CD4-positive, alpha-beta T cell (primary cell): ENCODE results near the gene PLXNA2. TPM values are rescaled to one million over a fixed set of nuclear protein-coding genes. Genes with fewer than 3 reads are reported as not detected.

Experiments used
- ATAC-seq: fragments of 200-7000 bp; cut with Tn5 transposase; one replicate; pipeline ENCODE4 v1.10.0; 2022; ENCODE audit warnings: mild to moderate bottlenecking; ENCODE audit not compliant: poor library complexity
- CTCF ChIA-PET: fragments of 350-600 bp; sonication (Branson Sonifier 250); formaldehyde crosslinking; loops from one replicate; lab custom pipeline; 2021; ENCODE audit warnings: antibody characterized with exemption, inconsistent platforms; lab: Charles Lee
- POLR2A ChIA-PET: fragments of 350-600 bp; sonication (Branson Sonifier 250); formaldehyde crosslinking; loops from one replicate; lab custom pipeline; 2021; ENCODE audit warnings: antibody characterized with exemption, inconsistent platforms; lab: Charles Lee
- DNase-seq, 14 experiments: peaks; one replicate each; pipeline ENCODE4 v3.0.0-alpha.2; 2013 to 2020; ENCODE audit warnings: mixed read lengths in 2 of 14
- H3K27ac ChIP-seq, 2 donors: one replicate each; pipeline versions ENCODE4 v1.5.1 to v1.7.0; 2013; ENCODE audit warnings: low read length in 2 of 2, low read depth in 1 of 2, mild to moderate bottlenecking in 1 of 2
- H3K27me3 ChIP-seq, 2 experiments: 1 replicate in 1 of 2; 2 replicates in 1 of 2; pipeline versions ENCODE4 v1.6.1 to v1.7.0; 2013; ENCODE audit warnings: low read length in 2 of 2, control low read depth in 1 of 2, mild to moderate bottlenecking in 1 of 2, moderate library complexity in 1 of 2; ENCODE audit not compliant: insufficient read depth in 2 of 2, control insufficient read depth in 1 of 2
- H3K36me3 ChIP-seq: one replicate; pipeline ENCODE4 v1.6.1; 2013; ENCODE audit warnings: low read length, control low read depth; ENCODE audit not compliant: insufficient read depth
- H3K4me1 ChIP-seq: one replicate; pipeline ENCODE4 v1.6.1; 2013; ENCODE audit warnings: low read length, control low read depth; ENCODE audit not compliant: insufficient read depth
- H3K4me3 ChIP-seq: one replicate; pipeline ENCODE4 v1.5.1; 2013; ENCODE audit warnings: mild to moderate bottlenecking, low read length, moderate library complexity
- H3K9me3 ChIP-seq, 2 experiments: 1 replicate in 1 of 2; 2 replicates in 1 of 2; pipeline versions ENCODE4 v1.6.1 to v1.7.0; 2013; ENCODE audit warnings: low read length in 2 of 2, mild to moderate bottlenecking in 2 of 2, control low read depth in 1 of 2, moderate library complexity in 1 of 2; ENCODE audit not compliant: control insufficient read depth in 1 of 2, insufficient read depth in 1 of 2
- H3K27ac Mint-ChIP-seq: one replicate; pipeline ENCODE4 v1.8.0; 2020; ENCODE audit warnings: mixed read lengths
- H3K27me3 Mint-ChIP-seq: one replicate; pipeline ENCODE4 v1.8.0; 2021; ENCODE audit warnings: mixed read lengths
- H3K36me3 Mint-ChIP-seq: one replicate; pipeline ENCODE4 v1.8.0; 2021; ENCODE audit warnings: low read depth, mixed read lengths
- H3K4me1 Mint-ChIP-seq: one replicate; pipeline ENCODE4 v1.8.0; 2021; ENCODE audit warnings: low read depth, mixed read lengths
- H3K4me3 Mint-ChIP-seq: one replicate; pipeline ENCODE4 v1.8.0; 2020; ENCODE audit warnings: mild to moderate bottlenecking, mixed read lengths
- H3K9me3 Mint-ChIP-seq: one replicate; pipeline ENCODE4 v1.8.0; 2020; ENCODE audit warnings: mixed read lengths
- intact Hi-C, 2 experiments: fragments of 100-400 bp; cut with DNase I in 1 of 2; cut with micrococcal nuclease in 1 of 2; formaldehyde crosslinking; loops; one replicate each; pipeline versions ENCODE4 v1.15.1 to v1.9.0; 2023 to 2025; cut with DNase I, micrococcal nuclease
- total RNA-seq, 174 experiments: library from RNA in 2 of 174; stranded (reverse) in 2 of 174; gene quantifications; one replicate each; pipeline ENCODE4 v1.2.3 and lab custom pipeline; 2021 to 2026
- TF ChIP-seq, protein P1 (sequence below): fragments of 200-600 bp; IDR thresholded peaks from one replicate; pipeline ENCODE4 v1.8.0; 2022; ENCODE audit warnings: antibody characterized with exemption, mild to moderate bottlenecking

PLXNA2 gene
- total RNA-seq, 2 experiments from 2014 or later, result 0.75 to 0.77 TPM

- DNase-seq (no peak), ATAC-seq (no peak)
- H3K27ac ChIP-seq, result no peak overlapping the region
- H3K4me1 ChIP-seq, result no peaks in the 10 kb centered on the region
- no peaks in the 10 kb centered on the region for H3K27me3 ChIP-seq
- H3K4me1 Mint-ChIP-seq, result no peaks in the 10 kb centered on the region
- no peaks in the 10 kb centered on the region for H3K36me3 ChIP-seq
- H3K4me3 Mint-ChIP-seq, result no peak overlapping the region
- H3K9me3 Mint-ChIP-seq, result no peaks in the 10 kb centered on the region
- POLR2A ChIA-PET, result no interaction called here
- intact Hi-C loops, result no loop called here
- no peak overlapping the region for H3K27ac Mint-ChIP-seq
- CTCF ChIA-PET, result no interaction called here
- no peak overlapping the region for H3K4me3 ChIP-seq
- TF ChIP-seq, protein P1, sequence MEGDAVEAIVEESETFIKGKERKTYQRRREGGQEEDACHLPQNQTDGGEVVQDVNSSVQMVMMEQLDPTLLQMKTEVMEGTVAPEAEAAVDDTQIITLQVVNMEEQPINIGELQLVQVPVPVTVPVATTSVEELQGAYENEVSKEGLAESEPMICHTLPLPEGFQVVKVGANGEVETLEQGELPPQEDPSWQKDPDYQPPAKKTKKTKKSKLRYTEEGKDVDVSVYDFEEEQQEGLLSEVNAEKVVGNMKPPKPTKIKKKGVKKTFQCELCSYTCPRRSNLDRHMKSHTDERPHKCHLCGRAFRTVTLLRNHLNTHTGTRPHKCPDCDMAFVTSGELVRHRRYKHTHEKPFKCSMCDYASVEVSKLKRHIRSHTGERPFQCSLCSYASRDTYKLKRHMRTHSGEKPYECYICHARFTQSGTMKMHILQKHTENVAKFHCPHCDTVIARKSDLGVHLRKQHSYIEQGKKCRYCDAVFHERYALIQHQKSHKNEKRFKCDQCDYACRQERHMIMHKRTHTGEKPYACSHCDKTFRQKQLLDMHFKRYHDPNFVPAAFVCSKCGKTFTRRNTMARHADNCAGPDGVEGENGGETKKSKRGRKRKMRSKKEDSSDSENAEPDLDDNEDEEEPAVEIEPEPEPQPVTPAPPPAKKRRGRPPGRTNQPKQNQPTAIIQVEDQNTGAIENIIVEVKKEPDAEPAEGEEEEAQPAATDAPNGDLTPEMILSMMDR, result no peak
- no peaks in the 10 kb centered on the region for H3K36me3 Mint-ChIP-seq
- H3K27me3 Mint-ChIP-seq, result peaks cover 5% of the 10 kb centered on the region
- no peaks in the 10 kb centered on the region for H3K9me3 ChIP-seq
Observed at GRCh38 chr1:208211921-208212843, 32.0 kb downstream of the PLXNA2 start.

DNA sequence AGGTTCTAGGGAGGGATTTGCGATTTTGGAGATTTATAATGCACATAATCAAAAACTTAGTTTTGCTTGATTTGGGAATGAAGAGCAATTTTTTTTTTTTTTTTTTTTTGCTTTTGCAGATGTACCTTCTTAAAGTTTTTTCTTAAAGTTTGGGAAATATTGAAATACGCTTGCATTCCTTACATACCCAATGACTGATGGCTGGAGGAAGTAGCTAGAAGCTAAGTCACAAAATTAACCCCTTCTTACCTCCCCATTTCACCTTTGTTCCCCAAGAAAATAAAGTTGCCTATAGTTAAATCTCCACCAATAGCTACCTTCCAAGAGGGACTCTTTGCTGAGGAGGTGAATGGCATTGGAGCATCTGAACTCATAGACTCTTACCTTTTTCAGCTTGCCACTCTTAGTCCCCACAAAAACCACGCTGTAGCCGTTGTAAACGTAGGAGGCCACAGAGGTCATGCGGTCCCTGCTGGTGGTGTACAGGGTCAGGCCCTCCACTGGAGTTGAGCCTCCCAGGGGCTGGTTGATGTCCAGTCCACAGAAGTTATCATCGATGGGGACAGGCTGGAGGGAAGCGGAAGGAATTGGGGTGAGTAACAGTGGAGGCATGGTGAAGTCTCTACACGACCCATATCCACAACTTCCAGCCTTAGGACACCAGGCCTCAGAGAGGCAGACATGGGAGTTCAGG is 34.1 kb downstream of the PLXNA2 start:
- H3K36me3 ChIP-seq, result no peaks in the 10 kb centered on the region
- ChIA-PET CTCF (no interaction called here), POLR2A (no interaction called here)
- no peaks in the 10 kb centered on the region for H3K27me3 ChIP-seq
- Mint-ChIP-seq H3K4me1 (no peaks in the 10 kb centered on the region), H3K36me3 (no peaks in the 10 kb centered on the region), H3K9me3 (no peaks in the 10 kb centered on the region), H3K27me3 (no peaks in the 10 kb centered on the region), H3K27ac (no peak overlapping the region), H3K4me3 (no peak overlapping the region)
- H3K9me3 ChIP-seq, result no peaks in the 10 kb centered on the region
- H3K4me3 ChIP-seq, result no peak overlapping the region
- H3K4me1 ChIP-seq, result no peaks in the 10 kb centered on the region
- intact Hi-C loops, result no loop called here
- TF ChIP-seq, protein P1, result no peak
- ATAC-seq, result no peak
- DNase-seq, result no peak
- no peak overlapping the region for H3K27ac ChIP-seq

DNA sequence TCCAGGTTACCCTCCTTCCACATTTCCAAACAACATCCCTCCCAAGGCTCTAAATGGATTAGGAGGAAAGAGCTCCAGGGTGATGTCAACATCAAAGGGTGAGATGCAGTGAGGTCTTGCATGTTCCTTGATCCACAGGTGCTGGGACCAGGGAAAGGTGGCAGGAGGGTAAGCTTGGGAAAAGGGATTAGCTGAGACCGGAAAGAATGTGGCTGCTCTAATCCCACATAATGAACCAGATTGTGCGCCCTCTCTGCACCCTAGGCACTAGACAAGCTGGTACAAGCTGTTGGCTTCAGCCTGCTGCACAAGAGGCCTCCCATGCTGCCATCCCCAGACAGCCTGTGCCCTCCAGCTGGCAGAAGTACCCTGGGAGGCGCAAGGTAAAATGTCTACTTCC is 34.9 kb downstream of the PLXNA2 start:
- Mint-ChIP-seq H3K27me3 (no peaks in the 10 kb centered on the region), H3K4me3 (no peak overlapping the region), H3K36me3 (no peaks in the 10 kb centered on the region), H3K27ac (no peak overlapping the region), H3K4me1 (no peaks in the 10 kb centered on the region), H3K9me3 (no peaks in the 10 kb centered on the region)
- ChIA-PET CTCF (no interaction called here), POLR2A (no interaction called here)
- ATAC-seq (no peak), DNase-seq (no peak)
- Histone ChIP-seq H3K4me3 (no peak overlapping the region), H3K27ac (no peak overlapping the region), H3K36me3 (no peaks in the 10 kb centered on the region), H3K27me3 (no peaks in the 10 kb centered on the region), H3K4me1 (no peaks in the 10 kb centered on the region), H3K9me3 (no peaks in the 10 kb centered on the region)
- intact Hi-C loops, result no loop called here
- TF ChIP-seq, protein P1, result no peak
